GM12892 (cell line): Measurements from ENCODE around the gene KIAA0753.
A peak's percentile ranks its signal among the peaks of the same experiment; 100 is the strongest.
"Not testable (repeated sequence)": the region's sequence is repeated elsewhere in the genome, so short reads cannot be mapped to it uniquely, and the experiment has no call there.

Experiments used
- DNase-seq: peaks from one replicate; pipeline ENCODE4 v3.0.0; 2011; ENCODE audit not compliant: insufficient read length
- FAIRE-seq: peaks from 2 replicates; lab custom pipeline; 2011; peaks lifted over from hg19 to GRCh38; lab: Jason Lieb, UNC
- POLR2A ChIP-seq: IDR thresholded peaks from 2 replicates; pipeline ENCODE4 v1.6.1; 2011; ENCODE audit warnings: low read depth, low read length, control low read depth
- POLR2AphosphoS5 ChIP-seq: IDR thresholded peaks from 2 replicates; pipeline ENCODE4 v1.6.1; 2011; ENCODE audit warnings: low read depth, low read length, control low read depth
- TAF1 ChIP-seq: IDR thresholded peaks from 2 replicates; pipeline ENCODE4 v1.6.1; 2011; ENCODE audit warnings: low read depth, mild to moderate bottlenecking, control low read depth, low read length, borderline replicate concordance

KIAA0753 gene

GRCh38 chr17:6667516-6667915 lies 27.0 kb upstream of the KIAA0753 start:
- TF ChIP-seq POLR2A (no peak), TAF1 (no peak), POLR2AphosphoS5 (no peak)
- DNase-seq (no peak), FAIRE-seq (no peak)

- FAIRE-seq: no peak
- DNase-seq: no peak
- TF ChIP-seq TAF1: no peak
- no peak for TF ChIP-seq POLR2AphosphoS5
- no peak for TF ChIP-seq POLR2A
These were observed 26.0 kb upstream of the KIAA0753 start for GRCh38 chr17:6666557-6666956.

GRCh38 chr17:6666077-6666521 lies 25.6 kb upstream of the KIAA0753 start:
- DNase-seq (peak; percentile 58), FAIRE-seq (peak; percentile 95)

GRCh38 chr17:6663200-6663599 lies 22.7 kb upstream of the KIAA0753 start:
- FAIRE-seq, DNase-seq: not testable (repeated sequence)

More at GRCh38 chr17:6666077-6666521, 25.6 kb upstream of the KIAA0753 start:
- no peak for TF ChIP-seq TAF1
- TF ChIP-seq POLR2A: no peak
- TF ChIP-seq POLR2AphosphoS5: no peak

- no peak for TF ChIP-seq POLR2A
- no peak for TF ChIP-seq TAF1
- no peak for TF ChIP-seq POLR2AphosphoS5
- DNase-seq (no peak), FAIRE-seq (no peak)
These were observed 20.9 kb upstream of the KIAA0753 start for GRCh38 chr17:6661464-6661848.

GRCh38 chr17:6660805-6661463 lies 20.4 kb upstream of the KIAA0753 start:
- peak; percentile 99 for FAIRE-seq
- TF ChIP-seq POLR2AphosphoS5 (no peak), TAF1 (no peak), POLR2A (no peak)
- no peak for DNase-seq

GRCh38 chr17:6660101-6660500 lies 19.6 kb upstream of the KIAA0753 start:
- FAIRE-seq: peak; percentile 57
- DNase-seq: no peak
- TF ChIP-seq POLR2AphosphoS5 (no peak), TAF1 (no peak), POLR2A (no peak)

GRCh38 chr17:6658411-6658810 lies 17.9 kb upstream of the KIAA0753 start:
- not testable (repeated sequence) for DNase-seq, FAIRE-seq

- TF ChIP-seq POLR2AphosphoS5 (no peak), POLR2A (no peak), TAF1 (no peak)
- peak; percentile 77 for FAIRE-seq
- no peak for DNase-seq
These were observed 17.2 kb upstream of the KIAA0753 start for GRCh38 chr17:6657633-6658287.

- FAIRE-seq: peak; percentile 86
- not testable (repeated sequence) for DNase-seq
- peak; percentile 73 for TF ChIP-seq TAF1
These were observed 16.5 kb upstream of the KIAA0753 start for GRCh38 chr17:6656797-6657632.

GRCh38 chr17:6655732-6656361 lies 15.3 kb upstream of the KIAA0753 start:
- DNase-seq: not testable (repeated sequence)
- FAIRE-seq: peak; percentile 79
